Measurements from ENCODE around the gene AFF1. TPM values are rescaled to one million over a fixed set of nuclear protein-coding genes. Genes with fewer than 3 reads are reported as not detected.

AFF1 gene
- total RNA-seq, 3 donors from 2014 or later, result 84.0 to 150 (median 120) TPM

DNA sequence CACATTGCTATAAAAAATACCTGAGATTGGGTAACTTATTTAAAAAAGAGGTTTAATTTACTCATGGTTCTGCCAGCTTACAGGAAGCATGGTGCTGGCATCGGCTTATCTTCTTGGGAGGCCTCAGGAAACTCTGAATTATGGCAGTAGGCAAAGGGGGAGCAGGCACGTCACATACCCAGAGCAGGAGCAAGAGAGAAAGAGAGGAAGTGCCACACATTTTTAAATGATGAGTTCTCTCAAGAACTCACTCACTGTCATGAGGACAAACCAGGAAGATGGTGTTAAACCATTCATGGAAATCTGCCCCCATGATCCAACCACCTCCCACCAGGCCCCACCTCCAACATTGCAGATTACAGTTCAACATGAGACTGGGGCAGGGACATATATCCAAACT is 10.0 kb upstream of the AFF1 start:
- H3K4me1 ChIP-seq (ENCODE audit: low read depth), result no peaks in the 10 kb centered on the region
- DNase-seq (no peak), ATAC-seq (no peak)
- no peak overlapping the region for H3K4me3 ChIP-seq
- H3K9me3 ChIP-seq, result no peaks in the 10 kb centered on the region
- intact Hi-C loops (cut with DNase I, micrococcal nuclease), result loop anchor here in 1 of 2 donors (10.0 kb wide), 2 partner anchors 170 to 310 kb away; no protein-coding TSS in a partner anchor
- no peaks in the 10 kb centered on the region for H3K36me3 ChIP-seq (ENCODE audit: low read depth)
- TF ChIP-seq, protein P1, sequence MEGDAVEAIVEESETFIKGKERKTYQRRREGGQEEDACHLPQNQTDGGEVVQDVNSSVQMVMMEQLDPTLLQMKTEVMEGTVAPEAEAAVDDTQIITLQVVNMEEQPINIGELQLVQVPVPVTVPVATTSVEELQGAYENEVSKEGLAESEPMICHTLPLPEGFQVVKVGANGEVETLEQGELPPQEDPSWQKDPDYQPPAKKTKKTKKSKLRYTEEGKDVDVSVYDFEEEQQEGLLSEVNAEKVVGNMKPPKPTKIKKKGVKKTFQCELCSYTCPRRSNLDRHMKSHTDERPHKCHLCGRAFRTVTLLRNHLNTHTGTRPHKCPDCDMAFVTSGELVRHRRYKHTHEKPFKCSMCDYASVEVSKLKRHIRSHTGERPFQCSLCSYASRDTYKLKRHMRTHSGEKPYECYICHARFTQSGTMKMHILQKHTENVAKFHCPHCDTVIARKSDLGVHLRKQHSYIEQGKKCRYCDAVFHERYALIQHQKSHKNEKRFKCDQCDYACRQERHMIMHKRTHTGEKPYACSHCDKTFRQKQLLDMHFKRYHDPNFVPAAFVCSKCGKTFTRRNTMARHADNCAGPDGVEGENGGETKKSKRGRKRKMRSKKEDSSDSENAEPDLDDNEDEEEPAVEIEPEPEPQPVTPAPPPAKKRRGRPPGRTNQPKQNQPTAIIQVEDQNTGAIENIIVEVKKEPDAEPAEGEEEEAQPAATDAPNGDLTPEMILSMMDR (IDR thresholded peaks at IDR 0.05), result no peak

GRCh38 chr4:86926435-86927086 is 8.2 kb upstream of the AFF1 start:
- Histone ChIP-seq H3K4me1 (ENCODE audit: low read depth) (no peaks in the 10 kb centered on the region), H3K4me3 (no peak overlapping the region), H3K9me3 (no peaks in the 10 kb centered on the region), H3K36me3 (ENCODE audit: low read depth) (no peaks in the 10 kb centered on the region)
- intact Hi-C loops (cut with DNase I, micrococcal nuclease), result loop anchor here in 1 of 2 donors (10.0 kb wide), 2 partner anchors 168 to 308 kb away; no protein-coding TSS in a partner anchor
- DNase-seq (no peak), ATAC-seq (no peak)
- TF ChIP-seq, protein P1 (IDR thresholded peaks at IDR 0.05), result no peak

DNA sequence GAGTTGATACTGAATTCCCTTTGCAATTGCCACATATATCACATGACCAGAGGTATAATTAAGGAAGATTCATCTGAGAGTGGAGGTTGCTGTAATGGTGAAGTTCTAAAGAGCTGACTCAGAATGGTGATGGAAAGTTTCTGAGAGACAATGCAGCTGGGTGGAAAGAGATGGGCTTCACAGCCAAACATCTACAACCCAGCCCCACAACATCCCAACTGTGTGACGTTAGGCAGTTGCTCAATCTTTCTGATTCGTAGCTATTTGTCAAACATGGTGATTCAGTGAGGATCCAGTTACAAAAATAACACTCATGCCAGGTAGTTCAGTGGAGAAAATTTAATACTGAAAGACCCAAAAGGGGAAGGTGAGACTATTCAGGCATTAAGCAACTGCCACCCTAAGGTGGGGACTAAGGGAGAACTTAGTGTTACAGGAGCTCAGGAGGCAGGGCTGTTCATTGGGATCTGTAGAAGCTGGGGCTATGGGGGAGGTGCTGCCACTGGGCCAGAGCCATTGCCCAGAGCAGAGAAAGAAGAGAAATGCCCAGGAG is 6.9 kb upstream of the AFF1 start:
- DNase-seq (no peak), ATAC-seq (peak; percentile 48)
- Histone ChIP-seq H3K36me3 (ENCODE audit: low read depth) (no peaks in the 10 kb centered on the region), H3K9me3 (no peaks in the 10 kb centered on the region), H3K4me1 (ENCODE audit: low read depth) (no peaks in the 10 kb centered on the region), H3K4me3 (no peak overlapping the region)
- intact Hi-C loops (cut with DNase I, micrococcal nuclease), result loop anchor here in 1 of 2 donors (10.0 kb wide), 2 partner anchors 167 to 307 kb away; no protein-coding TSS in a partner anchor
- TF ChIP-seq, protein P1 (IDR thresholded peaks at IDR 0.05), result no peak

GRCh38 chr4:86928400-86929255 is 6.2 kb upstream of the AFF1 start:
- no peaks in the 10 kb centered on the region for H3K9me3 ChIP-seq
- TF ChIP-seq, protein P1 (IDR thresholded peaks at IDR 0.05), result no peak
- intact Hi-C loops (cut with DNase I, micrococcal nuclease), result loop anchor here in 1 of 2 donors (10.0 kb wide), 2 partner anchors 166 to 306 kb away; no protein-coding TSS in a partner anchor
- peaks cover 4% of the 10 kb centered on the region for H3K4me1 ChIP-seq (ENCODE audit: low read depth)
- no peaks in the 10 kb centered on the region for H3K36me3 ChIP-seq (ENCODE audit: low read depth)
- no peak for DNase-seq
- H3K4me3 ChIP-seq, result no peak overlapping the region
- no peak for ATAC-seq

GRCh38 chr4:86934147-86934770 is 552 bp upstream of the AFF1 start:
- Histone ChIP-seq H3K4me3 (peak overlapping the region; percentile 83), H3K4me1 (ENCODE audit: low read depth) (peaks cover 28% of the 10 kb centered on the region), H3K36me3 (ENCODE audit: low read depth) (no peaks in the 10 kb centered on the region), H3K9me3 (no peaks in the 10 kb centered on the region)
- ATAC-seq (no peak), DNase-seq (peak in 1 of 3 donors; percentile 55)
- TF ChIP-seq, protein P1 (IDR thresholded peaks at IDR 0.05), result no peak
- intact Hi-C loops (cut with DNase I, micrococcal nuclease), result loop anchor here in 1 of 2 donors (10.0 kb wide), 1 partner anchor 71 kb away; no protein-coding TSS in a partner anchor
